ENCODE measurements around the gene TBL1XR1.

Gene TBL1XR1

GRCh38 chr3:176995946-176996345 is 201.3 kb downstream of the TBL1XR1 start:
- DNase-seq, result no peak

DNA sequence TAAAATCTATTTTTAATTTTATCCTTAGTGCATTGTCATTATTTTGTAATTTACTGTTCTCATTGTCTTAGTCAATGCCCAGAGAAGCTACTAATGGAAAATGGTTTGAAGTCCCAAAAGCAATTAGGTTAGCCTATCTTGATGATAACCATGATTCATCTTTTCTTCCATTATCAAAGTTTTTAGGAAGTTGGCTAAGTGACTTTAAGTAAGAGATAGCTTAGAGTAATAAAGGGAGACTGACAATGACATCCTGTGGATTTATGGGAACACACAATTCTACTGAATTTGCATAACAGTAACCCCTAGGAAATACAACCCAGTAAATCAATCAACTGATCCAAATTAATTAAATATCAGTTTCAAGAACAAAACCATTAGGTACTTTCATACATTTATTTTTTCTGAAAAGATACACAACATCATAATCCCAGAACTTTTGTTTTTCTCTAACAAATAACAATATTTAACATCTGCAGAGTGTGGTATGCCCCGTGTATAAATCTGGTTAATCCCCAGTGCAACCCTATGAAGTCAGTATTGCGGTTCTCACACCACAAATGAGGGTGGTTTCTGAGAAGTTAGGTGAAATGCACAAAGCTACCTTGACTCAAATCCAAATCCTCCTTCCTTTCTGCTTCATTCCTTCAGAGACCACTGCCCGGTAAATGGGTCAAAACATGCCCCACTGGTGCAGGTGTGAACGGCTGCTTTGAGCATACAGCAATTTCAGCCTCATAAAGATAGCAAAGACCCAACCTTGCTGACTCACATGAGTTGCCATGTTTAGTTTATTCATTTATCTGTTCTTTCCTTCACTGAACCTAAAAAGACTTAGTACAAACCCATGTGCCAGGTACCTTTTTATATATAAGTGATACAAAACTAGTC is 202.1 kb downstream of the TBL1XR1 start:
- no peak for DNase-seq

- no peak for DNase-seq
Measured at GRCh38 chr3:176994393-176994792, 202.9 kb downstream of the TBL1XR1 start.

DNA sequence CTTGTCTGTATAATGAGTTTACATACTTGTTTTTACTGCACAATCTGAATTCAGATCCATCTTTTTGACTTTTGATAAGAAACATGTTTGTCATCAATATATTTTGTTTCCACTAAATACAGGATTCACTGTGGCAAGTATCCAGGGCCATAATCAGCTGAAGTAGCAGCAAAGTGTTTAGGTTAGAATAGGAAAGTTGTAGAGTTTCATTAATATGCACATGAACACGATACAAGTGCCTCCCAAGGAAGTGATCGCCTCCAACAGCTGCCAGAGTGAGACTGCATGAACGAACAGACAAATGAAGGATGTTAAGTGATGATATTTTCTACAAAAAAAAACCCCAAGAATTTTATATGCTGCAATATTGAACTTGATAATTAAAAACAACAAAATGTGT is 204.3 kb downstream of the TBL1XR1 start:
- no peak for DNase-seq

- no peak for DNase-seq
Measured at GRCh38 chr3:176992565-176992964, 204.7 kb downstream of the TBL1XR1 start.

DNA sequence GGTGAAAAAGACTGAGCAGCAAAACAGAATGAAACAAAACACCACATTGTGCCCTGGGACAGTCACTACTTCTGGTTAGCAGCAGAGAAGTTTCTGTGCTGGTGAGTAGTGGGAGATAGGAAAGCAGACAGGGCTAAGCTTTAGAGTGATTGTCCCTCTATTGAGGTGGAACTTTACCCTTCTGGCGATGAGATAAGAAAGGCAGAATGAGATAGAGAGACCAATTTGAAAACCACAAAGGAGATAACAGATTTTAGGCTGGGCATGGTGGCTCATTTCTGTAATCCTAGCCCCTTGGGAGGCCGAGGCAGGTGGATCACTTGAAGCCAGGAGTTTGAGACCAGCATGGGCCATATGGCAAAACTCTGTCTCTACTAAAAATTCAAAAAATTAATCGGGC is 208.5 kb downstream of the TBL1XR1 start:
- no peak for DNase-seq

- no peak for DNase-seq
Measured at GRCh38 chr3:176987901-176988650, 209.2 kb downstream of the TBL1XR1 start.

DNA sequence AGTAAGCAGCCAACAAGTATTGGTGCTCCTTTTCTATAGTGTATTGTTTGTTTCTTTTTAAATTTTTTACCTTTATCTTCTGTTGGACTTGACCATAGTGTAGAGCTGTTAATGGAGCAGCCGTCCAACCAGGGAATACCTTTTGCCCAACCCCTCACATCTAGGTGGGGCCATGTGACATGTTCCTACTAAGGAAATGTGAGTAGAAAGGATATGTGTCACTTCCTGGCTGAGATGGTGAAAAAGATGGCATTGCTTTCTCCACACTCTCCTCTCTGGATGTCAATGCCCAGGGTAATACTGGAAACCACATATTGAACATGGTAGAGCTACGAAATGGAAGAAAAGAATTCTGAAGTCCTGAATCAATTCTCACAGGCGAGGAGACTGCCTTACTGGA is 218.8 kb downstream of the TBL1XR1 start:
- no peak for DNase-seq

- no peak for DNase-seq
Measured at GRCh38 chr3:176977331-176977730, 220.0 kb downstream of the TBL1XR1 start.

DNA sequence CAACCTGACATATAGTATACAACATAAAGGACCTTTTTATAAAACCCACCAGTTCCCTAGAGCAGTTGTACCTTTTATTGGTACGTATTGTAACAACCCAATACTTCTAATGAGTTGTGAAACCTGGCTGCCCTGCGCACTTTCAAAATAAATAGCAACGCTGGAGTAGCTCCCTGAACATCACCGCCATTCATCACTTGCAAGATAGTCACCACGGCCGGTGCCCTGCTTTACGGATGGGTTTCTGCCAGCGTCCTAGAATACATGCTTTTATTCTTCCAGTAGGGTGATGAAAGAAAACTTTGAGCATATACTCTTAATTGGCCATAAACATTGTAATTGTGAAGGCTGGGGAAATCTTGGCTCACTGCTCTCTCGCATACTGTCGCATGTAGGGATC is 220.7 kb downstream of the TBL1XR1 start:
- no peak for DNase-seq

- no peak for DNase-seq
Measured at GRCh38 chr3:176974279-176974678, 223.0 kb downstream of the TBL1XR1 start.

DNA sequence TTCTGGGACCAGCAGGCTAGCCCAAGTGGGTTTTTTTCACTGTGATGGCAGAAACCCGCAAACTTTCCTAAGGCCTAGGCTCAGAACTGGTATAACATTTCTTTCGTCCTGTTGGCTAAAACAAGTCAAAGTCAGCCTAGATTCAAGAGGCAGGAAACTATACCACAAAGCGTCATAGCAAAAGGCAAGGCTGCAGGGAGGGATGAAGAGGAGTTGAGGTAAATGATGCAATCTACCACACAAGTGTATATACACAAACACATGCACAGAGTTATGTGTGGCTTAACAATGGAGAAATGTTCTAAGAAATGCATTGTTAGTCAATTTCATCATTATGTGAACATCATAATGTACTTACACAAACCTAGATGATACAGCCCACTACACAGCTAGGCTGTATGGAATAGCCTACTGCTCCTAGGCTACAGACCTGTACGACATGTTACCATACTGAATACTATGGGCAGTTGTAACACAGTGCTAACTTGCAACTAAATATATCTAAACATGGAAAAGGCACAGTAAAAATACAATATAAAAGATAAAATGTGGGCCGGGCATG is 225.6 kb downstream of the TBL1XR1 start:
- DNase-seq, result no peak

DNA sequence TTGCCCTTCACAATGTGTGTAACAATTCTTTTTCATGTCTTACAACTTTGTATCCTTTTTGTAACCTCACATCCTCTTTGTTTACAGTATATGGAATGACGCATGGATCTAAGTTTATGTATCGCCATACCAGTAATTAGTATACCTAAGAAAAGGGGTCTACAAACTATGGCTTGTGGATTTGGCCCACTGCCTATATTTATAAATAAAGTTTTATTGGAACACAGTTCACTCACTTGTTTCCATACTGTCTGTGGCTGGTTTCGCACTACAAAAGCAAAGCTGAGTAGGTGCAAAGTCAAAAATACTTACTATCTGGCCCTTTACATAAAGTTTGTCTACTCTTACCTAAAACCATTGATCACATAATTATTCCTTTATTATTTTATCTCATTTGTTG is 226.5 kb downstream of the TBL1XR1 start:
- no peak for DNase-seq

GRCh38 chr3:176969506-176969905 is 227.8 kb downstream of the TBL1XR1 start:
- no peak for DNase-seq

Measured in NCI-H345 (cell line).